ENCODE results near the gene DNAH17. TPM values are rescaled to one million over a fixed set of nuclear protein-coding genes. Genes with fewer than 3 reads are reported as not detected.

DNAH17 gene
- total RNA-seq, 1 experiment from 2014 or later = 0.69 TPM

DNA sequence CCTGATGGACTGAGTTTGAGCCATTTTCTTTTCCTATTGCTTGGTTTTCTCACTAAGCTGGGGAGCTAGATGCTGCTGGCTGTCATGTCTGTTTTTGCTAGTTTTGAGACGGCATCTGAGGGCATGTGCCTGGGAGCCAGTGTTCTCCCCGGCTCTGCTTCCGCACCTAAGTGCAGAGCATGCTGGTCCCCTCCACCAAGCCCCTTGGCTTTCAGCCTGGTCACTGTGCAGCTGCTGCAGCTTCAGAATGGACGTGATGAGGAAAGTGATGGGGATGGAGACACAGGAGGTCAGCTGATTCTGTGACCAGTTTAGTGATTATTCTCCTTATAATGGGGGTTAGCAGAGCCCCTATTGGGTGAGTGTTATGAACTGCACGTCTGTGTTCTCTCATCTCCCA lies 28.5 kb downstream of the DNAH17 start:
- Histone ChIP-seq H3K4me1 (ENCODE audit: control insufficient read depth in 1 of 2, insufficient read depth in 2 of 2, low read length in 2 of 2) (no peaks in the 10 kb centered on the region), H3K79me2 (ENCODE audit: insufficient read depth, low read length) (no peaks in the 10 kb centered on the region), H3K9me3 (ENCODE audit: control insufficient read depth in 1 of 2, insufficient read depth in 1 of 2, low read depth in 1 of 2, low read length in 2 of 2) (no peaks in the 10 kb centered on the region), H2AFZ (ENCODE audit: low read depth, low read length, poor library complexity, severe bottlenecking) (no peak overlapping the region), H4K20me1 (ENCODE audit: insufficient read depth) (no peaks in the 10 kb centered on the region), H3K9ac (ENCODE audit: low read length) (no peak overlapping the region), H3K4me2 (ENCODE audit: low read length) (no peak overlapping the region), H3K4me3 (replicated peaks in 1 of 2; ENCODE audit: low read depth in 1 of 2, low read length in 2 of 2) (no peak overlapping the region), H3K27me3 (ENCODE audit: insufficient read depth, low read length) (no peaks in the 10 kb centered on the region), H3K9me2 (ENCODE audit: insufficient read depth) (no peaks in the 10 kb centered on the region), H3K36me3 (ENCODE audit: control insufficient read depth in 1 of 2, insufficient read depth in 2 of 2, low read length in 2 of 2) (no peaks in the 10 kb centered on the region), H3K27ac (ENCODE audit: low read depth, low read length) (no peak overlapping the region)
- CTCF ChIA-PET = no interaction called here
- POLR2A ChIA-PET = no interaction called here
- ATAC-seq = no peak
- RAD21 ChIA-PET (ENCODE audit: low non-redundant PET in 1 of 2, low total read pairs in 2 of 2, uncharacterized antibody in 2 of 2, unreplicated experiment in 2 of 2) = no interaction called here
- no TSS peak for BruUV-seq (replicated peaks)
- DNase-seq (ENCODE audit: low read depth, low spot score) = no peak
- TF ChIP-seq, protein P1, sequence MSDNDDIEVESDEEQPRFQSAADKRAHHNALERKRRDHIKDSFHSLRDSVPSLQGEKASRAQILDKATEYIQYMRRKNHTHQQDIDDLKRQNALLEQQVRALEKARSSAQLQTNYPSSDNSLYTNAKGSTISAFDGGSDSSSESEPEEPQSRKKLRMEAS (IDR thresholded peaks at IDR 0.05) = no peak
- TF ChIP-seq POLR2AphosphoS5 (IDR thresholded peaks at IDR 0.05; ENCODE audit: low read depth, low read length) = no peak
- no peak for TF ChIP-seq ELF1 (IDR thresholded peaks at IDR 0.05; ENCODE audit: borderline replicate concordance, low read depth)
- no peak for TF ChIP-seq EGR1 (IDR thresholded peaks at IDR 0.05; ENCODE audit: low read depth)
- TF ChIP-seq EZH2phosphoT487 (IDR thresholded peaks at IDR 0.05; ENCODE audit: borderline replicate concordance) = no peak
- TF ChIP-seq CBX3 (IDR thresholded peaks at IDR 0.05; ENCODE audit: low read depth) = no peak
- no peak for TF ChIP-seq EZH2 (IDR thresholded peaks at IDR 0.05)
- no peak for TF ChIP-seq YY1 (IDR thresholded peaks at IDR 0.05; ENCODE audit: extremely low read depth, insufficient replicate concordance, low read depth, low read length)
- intact Hi-C loops (cut with micrococcal nuclease) = no loop called here

DNA sequence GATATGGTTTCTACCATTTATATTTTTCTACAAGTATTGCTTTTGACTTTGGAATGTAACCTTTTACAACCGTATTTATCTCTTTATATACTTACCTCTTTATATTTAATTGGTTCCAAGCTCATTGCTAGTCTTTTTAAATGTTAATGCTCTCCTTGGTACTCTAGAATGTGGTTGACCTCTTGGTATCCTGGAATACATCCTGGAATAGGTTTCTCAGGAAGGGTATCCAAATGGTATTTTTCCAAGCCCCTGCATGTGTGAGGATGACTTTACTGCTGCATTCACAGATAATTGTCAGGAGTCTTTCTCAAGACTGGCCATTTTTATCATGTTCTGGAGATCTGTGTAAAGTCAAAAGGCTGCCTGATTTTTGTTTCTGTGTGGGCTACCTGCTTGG lies 30.2 kb downstream of the DNAH17 start:
- TF ChIP-seq EZH2phosphoT487 (IDR thresholded peaks at IDR 0.05; ENCODE audit: borderline replicate concordance) (no peak), CBX3 (IDR thresholded peaks at IDR 0.05; ENCODE audit: low read depth) (peak; percentile 30; the same call in 1 of the 2 replicates)
- intact Hi-C loops (cut with micrococcal nuclease) = no loop called here
- no peaks in the 10 kb centered on the region for H3K9me2 ChIP-seq (ENCODE audit: insufficient read depth)
- no TSS peak for BruUV-seq (replicated peaks)
- H3K27ac ChIP-seq (ENCODE audit: low read depth, low read length) = no peak overlapping the region
- H3K79me2 ChIP-seq (ENCODE audit: insufficient read depth, low read length) = no peaks in the 10 kb centered on the region
- no peak overlapping the region for H3K4me2 ChIP-seq (ENCODE audit: low read length)
- no peaks in the 10 kb centered on the region for H3K36me3 ChIP-seq (ENCODE audit: control insufficient read depth in 1 of 2, insufficient read depth in 2 of 2, low read length in 2 of 2)
- POLR2A ChIA-PET = no interaction called here
- peaks cover 0 to under 1% of the 10 kb centered on the region in 2 experiments; a peak in 2 of 4 replicates for H3K4me1 ChIP-seq (ENCODE audit: control insufficient read depth in 1 of 2, insufficient read depth in 2 of 2, low read length in 2 of 2)
- H4K20me1 ChIP-seq (ENCODE audit: insufficient read depth) = no peaks in the 10 kb centered on the region
- H3K27me3 ChIP-seq (ENCODE audit: insufficient read depth, low read length) = no peaks in the 10 kb centered on the region
- ATAC-seq (no peak), DNase-seq (ENCODE audit: low read depth, low spot score) (no peak)
- no peak overlapping the region for H3K9ac ChIP-seq (ENCODE audit: low read length)
- CTCF ChIA-PET = no interaction called here
- RAD21 ChIA-PET (ENCODE audit: low non-redundant PET in 1 of 2, low total read pairs in 2 of 2, uncharacterized antibody in 2 of 2, unreplicated experiment in 2 of 2) = no interaction called here
- H2AFZ ChIP-seq (ENCODE audit: low read depth, low read length, poor library complexity, severe bottlenecking) = no peak overlapping the region
- no peak overlapping the region for H3K4me3 ChIP-seq (replicated peaks in 1 of 2; ENCODE audit: low read depth in 1 of 2, low read length in 2 of 2)
- no peaks in the 10 kb centered on the region for H3K9me3 ChIP-seq (ENCODE audit: control insufficient read depth in 1 of 2, insufficient read depth in 1 of 2, low read depth in 1 of 2, low read length in 2 of 2)

Measured in HCT116 (cell line).